Thoracic aorta (tissue), 2 donors: ENCODE data around the gene ALKBH7. TPM values are rescaled to one million over a fixed set of nuclear protein-coding genes. Genes with fewer than 3 reads are reported as not detected.
A peak's percentile ranks its signal among the peaks of the same experiment; 100 is the strongest.
"Not testable (repeated sequence)": the region's sequence is repeated elsewhere in the genome, so short reads cannot be mapped to it uniquely, and the experiment has no call there.

Experiments
- ATAC-seq: fragments of 150-250 bp; one replicate; pipeline ENCODE4 v1.8.0; 2017; ENCODE audit warnings: low read depth; ENCODE audit not compliant: insufficient number of reproducible peaks, low FRiP score
- DNase-seq: peaks from one replicate; pipeline ENCODE4 v3.0.0-alpha.2; 2020; ENCODE audit warnings: low spot score
- H3K27ac ChIP-seq, 2 donors: fragments of 200-600 bp; sonication (generic); 1 replicate in 1 of 2; 2 replicates in 1 of 2; pipeline ENCODE4 v1.5.1; 2016; ENCODE audit warnings: mild to moderate bottlenecking in 2 of 2, moderate library complexity in 2 of 2
- H3K27me3 ChIP-seq: fragments of 200-600 bp; sonication (generic); replicated peaks from 2 replicates; pipeline ENCODE4 v1.6.0; 2016; ENCODE audit warnings: mild to moderate bottlenecking; ENCODE audit not compliant: insufficient read depth
- H3K36me3 ChIP-seq: fragments of 200-600 bp; sonication (generic); one replicate; pipeline ENCODE4 v1.5.1; 2016
- H3K4me1 ChIP-seq, 2 donors: fragments of 200-600 bp; sonication (generic); 1 replicate in 1 of 2; 2 replicates in 1 of 2; pipeline versions ENCODE4 v1.5.1 to v1.6.0; 2016; ENCODE audit warnings: low read depth in 2 of 2, mild to moderate bottlenecking in 1 of 2; ENCODE audit not compliant: control insufficient read depth in 1 of 2
- H3K4me3 ChIP-seq: fragments of 200-600 bp; sonication (generic); 2 replicates; pipeline ENCODE4 v1.5.1; 2016; ENCODE audit warnings: mild to moderate bottlenecking
- H3K9me3 ChIP-seq: fragments of 200-600 bp; sonication (generic); 2 replicates; pipeline ENCODE4 v1.5.1; 2016
- total RNA-seq, 2 donors: library from RNA; depleted of rRNA; stranded (reverse); fragments of >200 nt; gene quantifications; one replicate each; pipeline versions ENCODE4 v1.1.0 to v1.2.3, GENCODE V29; 2016
- TF ChIP-seq, protein P1 (sequence below): fragments of 200-600 bp; sonication (generic); IDR thresholded peaks from one replicate; pipeline ENCODE4 v1.5.1; 2019; ENCODE audit warnings: antibody characterized with exemption

Gene ALKBH7
- total RNA-seq, 2 donors from 2014 or later: 29.1 to 37.6 TPM

DNA sequence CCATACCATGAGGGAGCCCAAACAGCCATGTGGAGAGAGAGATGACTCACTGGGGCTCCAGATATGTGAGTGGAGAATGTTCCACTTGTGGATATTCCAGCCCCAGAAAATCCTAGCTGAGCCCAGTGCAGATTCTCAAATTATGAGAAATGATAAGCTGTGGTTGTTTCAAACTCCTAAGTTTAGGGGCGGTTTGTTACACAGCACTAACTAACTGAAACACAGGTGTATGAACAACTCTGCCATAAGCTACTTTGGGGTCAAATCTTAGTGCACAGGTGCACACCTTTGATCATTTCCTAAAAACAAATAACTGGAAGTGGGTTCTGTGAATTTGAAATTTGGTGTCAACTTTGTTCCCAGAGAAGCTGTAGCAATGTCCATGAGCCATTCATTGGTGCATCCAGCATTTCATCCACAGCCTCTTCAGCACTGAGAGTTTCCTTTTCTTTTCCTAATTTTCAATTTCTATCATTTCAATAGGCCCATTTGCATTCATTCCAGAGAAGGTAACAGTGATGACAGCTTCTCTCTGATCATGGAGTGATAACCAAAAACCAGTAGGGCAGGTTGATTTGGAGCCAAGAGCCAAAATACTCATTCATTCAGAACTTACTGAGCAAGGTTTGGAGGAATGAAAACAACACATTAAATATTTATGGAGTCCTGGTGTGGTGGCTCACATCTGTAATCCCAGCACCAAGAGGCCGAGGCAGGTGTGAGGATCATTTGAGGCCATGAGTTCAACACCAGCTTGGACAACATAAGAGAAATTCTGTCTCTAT, 20.0 kb upstream of the ALKBH7 start:
- TF ChIP-seq, protein P1, sequence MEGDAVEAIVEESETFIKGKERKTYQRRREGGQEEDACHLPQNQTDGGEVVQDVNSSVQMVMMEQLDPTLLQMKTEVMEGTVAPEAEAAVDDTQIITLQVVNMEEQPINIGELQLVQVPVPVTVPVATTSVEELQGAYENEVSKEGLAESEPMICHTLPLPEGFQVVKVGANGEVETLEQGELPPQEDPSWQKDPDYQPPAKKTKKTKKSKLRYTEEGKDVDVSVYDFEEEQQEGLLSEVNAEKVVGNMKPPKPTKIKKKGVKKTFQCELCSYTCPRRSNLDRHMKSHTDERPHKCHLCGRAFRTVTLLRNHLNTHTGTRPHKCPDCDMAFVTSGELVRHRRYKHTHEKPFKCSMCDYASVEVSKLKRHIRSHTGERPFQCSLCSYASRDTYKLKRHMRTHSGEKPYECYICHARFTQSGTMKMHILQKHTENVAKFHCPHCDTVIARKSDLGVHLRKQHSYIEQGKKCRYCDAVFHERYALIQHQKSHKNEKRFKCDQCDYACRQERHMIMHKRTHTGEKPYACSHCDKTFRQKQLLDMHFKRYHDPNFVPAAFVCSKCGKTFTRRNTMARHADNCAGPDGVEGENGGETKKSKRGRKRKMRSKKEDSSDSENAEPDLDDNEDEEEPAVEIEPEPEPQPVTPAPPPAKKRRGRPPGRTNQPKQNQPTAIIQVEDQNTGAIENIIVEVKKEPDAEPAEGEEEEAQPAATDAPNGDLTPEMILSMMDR: no peak
- DNase-seq (no peak), ATAC-seq (no peak)
- no peak overlapping the region for H3K27ac ChIP-seq
- H3K9me3 ChIP-seq: no peaks in the 10 kb centered on the region
- H3K27me3 ChIP-seq: no peaks in the 10 kb centered on the region
- H3K36me3 ChIP-seq: no peaks in the 10 kb centered on the region
- H3K4me3 ChIP-seq: no peak overlapping the region
- no peaks in the 10 kb centered on the region for H3K4me1 ChIP-seq

DNA sequence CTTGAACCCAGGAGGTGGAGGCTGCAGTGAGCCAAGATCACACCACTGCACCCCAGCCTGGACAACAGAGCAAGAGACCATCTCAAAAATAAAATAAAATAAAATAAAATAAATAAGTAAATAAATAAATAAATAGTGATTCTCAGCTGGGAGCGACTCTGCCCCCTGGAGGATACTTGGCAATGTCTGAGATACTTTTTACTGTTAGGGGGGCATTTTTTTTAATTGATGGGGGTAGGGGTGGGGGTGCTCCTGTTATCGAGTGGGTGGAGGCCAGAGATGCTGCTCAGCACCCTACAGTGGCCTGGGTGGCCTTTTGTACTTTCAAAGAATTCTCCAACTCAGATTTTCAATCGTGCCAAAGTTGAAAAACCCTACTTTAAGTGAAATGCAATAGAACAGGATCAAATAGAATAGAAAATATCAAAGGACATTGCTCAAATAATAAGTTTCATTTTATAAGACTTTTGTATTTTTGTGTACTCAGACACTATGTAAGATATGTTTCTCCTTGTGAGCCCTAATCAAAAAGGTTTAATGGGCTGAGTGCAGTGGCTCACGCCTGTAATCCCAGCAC, 18.4 kb upstream of the ALKBH7 start:
- H3K36me3 ChIP-seq: no peaks in the 10 kb centered on the region
- no peaks in the 10 kb centered on the region for H3K4me1 ChIP-seq
- H3K4me3 ChIP-seq: no peak overlapping the region
- no peak overlapping the region for H3K27ac ChIP-seq
- ATAC-seq: no peak
- no peak for DNase-seq
- H3K9me3 ChIP-seq: no peaks in the 10 kb centered on the region
- TF ChIP-seq, protein P1: peak; percentile 41
- no peaks in the 10 kb centered on the region for H3K27me3 ChIP-seq

DNA sequence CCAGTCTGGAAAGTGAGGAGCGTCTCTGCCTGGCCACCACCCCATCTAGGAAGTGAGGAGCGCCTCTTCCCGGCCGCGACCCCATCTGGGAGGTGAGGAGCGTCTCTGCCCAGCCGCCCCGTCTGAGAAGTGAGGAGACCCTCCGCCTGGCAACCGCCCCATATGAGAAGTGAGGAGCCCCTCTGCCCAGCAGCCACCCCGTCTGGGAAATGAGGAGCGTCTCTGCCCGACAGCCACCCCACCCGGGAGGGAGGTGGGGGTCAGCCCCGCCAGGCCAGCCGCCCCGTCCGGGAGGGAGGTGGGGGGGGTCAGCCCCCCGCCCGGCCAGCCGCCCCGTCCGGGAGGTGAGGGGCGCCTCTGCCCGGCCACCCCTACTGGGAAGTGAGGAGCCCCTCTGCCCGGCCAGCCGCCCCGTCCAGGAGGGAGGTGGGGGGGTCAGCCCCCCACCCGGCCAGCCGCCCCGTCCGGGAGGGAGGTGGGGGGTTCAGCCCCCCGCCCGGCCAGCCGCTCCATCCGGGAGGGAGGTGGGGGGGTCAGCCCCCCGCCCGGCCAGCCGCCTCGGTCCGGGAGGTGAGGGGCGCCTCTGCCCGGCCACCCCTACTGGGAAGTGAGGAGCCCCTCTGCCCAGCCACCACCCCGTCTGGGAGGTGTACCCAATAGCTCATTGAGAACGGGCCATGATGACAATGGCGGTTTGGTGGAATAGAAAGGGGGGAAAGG, 17.1 kb upstream of the ALKBH7 start:
- not testable (repeated sequence) for H3K4me3 ChIP-seq, H3K9me3 ChIP-seq, H3K36me3 ChIP-seq, ATAC-seq, H3K4me1 ChIP-seq, DNase-seq, H3K27me3 ChIP-seq, H3K27ac ChIP-seq

DNA sequence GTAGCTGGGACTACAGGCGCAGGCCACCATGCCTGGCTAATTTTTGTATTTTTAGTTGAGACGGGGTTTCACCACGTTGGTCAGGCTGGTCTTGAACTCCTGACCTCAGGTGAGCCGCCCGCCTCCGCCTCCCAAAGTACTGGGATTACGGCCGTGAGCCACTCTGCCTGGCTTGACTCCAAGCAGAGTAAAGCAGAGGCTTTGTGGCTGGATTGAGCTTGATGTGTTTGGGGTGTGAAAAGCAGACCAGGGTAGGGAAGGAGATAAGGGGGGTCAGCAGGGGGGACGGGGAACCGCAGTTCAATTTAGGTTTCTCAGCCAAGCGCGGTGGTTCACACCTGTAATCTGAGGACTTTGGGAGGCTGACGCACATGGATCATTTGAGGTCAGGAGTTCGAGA, 15.4 kb upstream of the ALKBH7 start:
- ATAC-seq: no peak
- Histone ChIP-seq H3K9me3 (no peaks in the 10 kb centered on the region), H3K4me1 (peaks cover under 1 to 2% of the 10 kb centered on the region in 2 donors), H3K36me3 (no peaks in the 10 kb centered on the region), H3K27me3 (no peaks in the 10 kb centered on the region), H3K4me3 (no peak overlapping the region), H3K27ac (no peak overlapping the region)
- TF ChIP-seq, protein P1: no peak
- no peak for DNase-seq

DNA sequence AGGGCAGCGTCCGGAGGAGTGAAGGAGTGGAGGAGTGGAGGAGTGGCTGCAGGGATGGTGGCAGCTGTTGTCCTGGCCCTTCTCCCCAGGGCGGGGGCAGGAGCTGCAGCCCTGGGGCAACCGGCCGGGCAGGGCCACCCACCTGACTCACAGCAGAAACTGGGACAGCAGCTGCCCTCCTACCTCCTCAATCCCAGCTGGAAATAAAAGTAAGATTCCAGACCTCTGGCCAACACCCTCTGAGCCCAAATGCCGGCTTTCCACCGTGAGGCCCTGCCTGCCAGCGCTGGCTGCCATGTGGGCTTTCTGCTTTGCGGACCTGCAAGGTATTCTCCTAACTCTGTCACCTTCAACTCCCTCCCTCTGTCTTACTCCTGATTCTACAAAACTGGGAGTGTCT, 14.6 kb upstream of the ALKBH7 start:
- Histone ChIP-seq H3K27ac (no peak overlapping the region), H3K4me1 (peaks cover 8 to 10% of the 10 kb centered on the region in 2 donors), H3K4me3 (no peak overlapping the region), H3K9me3 (no peaks in the 10 kb centered on the region), H3K36me3 (no peaks in the 10 kb centered on the region), H3K27me3 (no peaks in the 10 kb centered on the region)
- ATAC-seq: no peak
- no peak for DNase-seq
- TF ChIP-seq, protein P1: no peak
